Measurements from ENCODE around the gene TTC13.

DNA sequence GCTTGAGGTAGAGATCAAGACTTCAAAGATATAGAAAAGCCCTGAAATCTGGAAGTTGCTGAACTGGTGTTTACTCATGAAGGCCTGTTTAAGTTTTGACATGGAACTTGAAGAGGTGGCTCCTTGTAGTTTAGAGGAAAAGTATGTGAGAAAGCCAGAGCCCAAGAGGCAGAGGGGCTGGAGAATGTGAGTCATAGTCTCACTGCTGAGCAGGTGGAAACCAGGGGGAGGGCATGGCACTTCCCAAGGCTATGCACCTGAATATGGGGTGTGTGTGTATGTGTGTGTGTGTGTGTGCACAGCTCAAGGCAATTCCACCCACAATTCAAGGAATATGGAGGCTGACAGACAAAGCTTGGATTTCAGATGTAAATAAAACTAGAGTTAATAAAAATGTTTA, 63.6 kb downstream of the TTC13 start:
- TF ChIP-seq TEAD1 (CRISPR knock-in tag; IDR thresholded peaks at IDR 0.05) = no peak
- no peak for TF ChIP-seq TP53 (CRISPR knock-in tag; IDR thresholded peaks at IDR 0.05)
- TF ChIP-seq, protein P1, sequence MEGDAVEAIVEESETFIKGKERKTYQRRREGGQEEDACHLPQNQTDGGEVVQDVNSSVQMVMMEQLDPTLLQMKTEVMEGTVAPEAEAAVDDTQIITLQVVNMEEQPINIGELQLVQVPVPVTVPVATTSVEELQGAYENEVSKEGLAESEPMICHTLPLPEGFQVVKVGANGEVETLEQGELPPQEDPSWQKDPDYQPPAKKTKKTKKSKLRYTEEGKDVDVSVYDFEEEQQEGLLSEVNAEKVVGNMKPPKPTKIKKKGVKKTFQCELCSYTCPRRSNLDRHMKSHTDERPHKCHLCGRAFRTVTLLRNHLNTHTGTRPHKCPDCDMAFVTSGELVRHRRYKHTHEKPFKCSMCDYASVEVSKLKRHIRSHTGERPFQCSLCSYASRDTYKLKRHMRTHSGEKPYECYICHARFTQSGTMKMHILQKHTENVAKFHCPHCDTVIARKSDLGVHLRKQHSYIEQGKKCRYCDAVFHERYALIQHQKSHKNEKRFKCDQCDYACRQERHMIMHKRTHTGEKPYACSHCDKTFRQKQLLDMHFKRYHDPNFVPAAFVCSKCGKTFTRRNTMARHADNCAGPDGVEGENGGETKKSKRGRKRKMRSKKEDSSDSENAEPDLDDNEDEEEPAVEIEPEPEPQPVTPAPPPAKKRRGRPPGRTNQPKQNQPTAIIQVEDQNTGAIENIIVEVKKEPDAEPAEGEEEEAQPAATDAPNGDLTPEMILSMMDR (IDR thresholded peaks at IDR 0.05) = no peak
- TF ChIP-seq, protein P2, sequence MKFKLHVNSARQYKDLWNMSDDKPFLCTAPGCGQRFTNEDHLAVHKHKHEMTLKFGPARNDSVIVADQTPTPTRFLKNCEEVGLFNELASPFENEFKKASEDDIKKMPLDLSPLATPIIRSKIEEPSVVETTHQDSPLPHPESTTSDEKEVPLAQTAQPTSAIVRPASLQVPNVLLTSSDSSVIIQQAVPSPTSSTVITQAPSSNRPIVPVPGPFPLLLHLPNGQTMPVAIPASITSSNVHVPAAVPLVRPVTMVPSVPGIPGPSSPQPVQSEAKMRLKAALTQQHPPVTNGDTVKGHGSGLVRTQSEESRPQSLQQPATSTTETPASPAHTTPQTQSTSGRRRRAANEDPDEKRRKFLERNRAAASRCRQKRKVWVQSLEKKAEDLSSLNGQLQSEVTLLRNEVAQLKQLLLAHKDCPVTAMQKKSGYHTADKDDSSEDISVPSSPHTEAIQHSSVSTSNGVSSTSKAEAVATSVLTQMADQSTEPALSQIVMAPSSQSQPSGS (CRISPR knock-in tag; IDR thresholded peaks at IDR 0.05; ENCODE audit: borderline replicate concordance, low read depth) = no peak
- TF ChIP-seq FOXJ3 (CRISPR knock-in tag; IDR thresholded peaks at IDR 0.05; ENCODE audit: borderline replicate concordance) = no peak
- no peak for TF ChIP-seq FOXP4 (CRISPR knock-in tag; IDR thresholded peaks at IDR 0.05)
- no peak for TF ChIP-seq ESRRA (CRISPR knock-in tag; IDR thresholded peaks at IDR 0.05; ENCODE audit: borderline replicate concordance)
- TF ChIP-seq HMGA2 (CRISPR knock-in tag; IDR thresholded peaks at IDR 0.05) = no peak
- no peak for TF ChIP-seq TEAD4 (CRISPR knock-in tag; IDR thresholded peaks at IDR 0.05)
- TF ChIP-seq ATF3 (CRISPR knock-in tag; conservative IDR thresholded peaks at IDR 0.05) = no peak
- no peak for TF ChIP-seq JUN (CRISPR knock-in tag; IDR thresholded peaks at IDR 0.05)
- TF ChIP-seq ZNF416 (CRISPR knock-in tag; IDR thresholded peaks at IDR 0.05) = no peak
- TF ChIP-seq IRF2 (CRISPR knock-in tag; IDR thresholded peaks at IDR 0.05; ENCODE audit: borderline replicate concordance, low read depth) = no peak
